ENCODE measurements around the gene P2RY14. TPM values are rescaled to one million over a fixed set of nuclear protein-coding genes. Genes with fewer than 3 reads are reported as not detected.

The P2RY14 gene
- total and polyA plus RNA-seq, 2 experiments from 2014 or later = 0.95 TPM; not detected in 1

DNA sequence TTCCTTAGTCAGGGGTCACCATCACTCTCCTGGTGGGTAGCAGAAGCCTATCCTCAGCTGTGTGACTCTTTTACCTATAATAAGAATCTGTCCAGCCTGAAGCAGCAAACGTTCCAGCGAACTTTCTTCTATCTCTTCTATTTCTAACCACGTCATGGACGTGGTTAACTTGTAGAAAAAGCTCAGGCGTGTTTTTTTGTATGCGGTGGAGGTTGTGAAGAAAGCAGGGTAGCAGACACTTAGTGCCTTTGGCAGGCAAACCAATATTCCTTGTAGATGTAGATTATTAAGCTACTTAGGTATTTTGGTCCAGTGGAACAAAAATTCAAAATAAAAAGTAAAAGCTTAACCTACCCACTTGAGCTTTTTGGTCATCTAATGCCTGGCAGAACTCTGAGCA is 43.5 kb downstream of the P2RY14 start:
- TF ChIP-seq NANOG (IDR thresholded peaks at IDR 0.05; ENCODE audit: borderline replicate concordance) = no peak
- TF ChIP-seq, protein P1, sequence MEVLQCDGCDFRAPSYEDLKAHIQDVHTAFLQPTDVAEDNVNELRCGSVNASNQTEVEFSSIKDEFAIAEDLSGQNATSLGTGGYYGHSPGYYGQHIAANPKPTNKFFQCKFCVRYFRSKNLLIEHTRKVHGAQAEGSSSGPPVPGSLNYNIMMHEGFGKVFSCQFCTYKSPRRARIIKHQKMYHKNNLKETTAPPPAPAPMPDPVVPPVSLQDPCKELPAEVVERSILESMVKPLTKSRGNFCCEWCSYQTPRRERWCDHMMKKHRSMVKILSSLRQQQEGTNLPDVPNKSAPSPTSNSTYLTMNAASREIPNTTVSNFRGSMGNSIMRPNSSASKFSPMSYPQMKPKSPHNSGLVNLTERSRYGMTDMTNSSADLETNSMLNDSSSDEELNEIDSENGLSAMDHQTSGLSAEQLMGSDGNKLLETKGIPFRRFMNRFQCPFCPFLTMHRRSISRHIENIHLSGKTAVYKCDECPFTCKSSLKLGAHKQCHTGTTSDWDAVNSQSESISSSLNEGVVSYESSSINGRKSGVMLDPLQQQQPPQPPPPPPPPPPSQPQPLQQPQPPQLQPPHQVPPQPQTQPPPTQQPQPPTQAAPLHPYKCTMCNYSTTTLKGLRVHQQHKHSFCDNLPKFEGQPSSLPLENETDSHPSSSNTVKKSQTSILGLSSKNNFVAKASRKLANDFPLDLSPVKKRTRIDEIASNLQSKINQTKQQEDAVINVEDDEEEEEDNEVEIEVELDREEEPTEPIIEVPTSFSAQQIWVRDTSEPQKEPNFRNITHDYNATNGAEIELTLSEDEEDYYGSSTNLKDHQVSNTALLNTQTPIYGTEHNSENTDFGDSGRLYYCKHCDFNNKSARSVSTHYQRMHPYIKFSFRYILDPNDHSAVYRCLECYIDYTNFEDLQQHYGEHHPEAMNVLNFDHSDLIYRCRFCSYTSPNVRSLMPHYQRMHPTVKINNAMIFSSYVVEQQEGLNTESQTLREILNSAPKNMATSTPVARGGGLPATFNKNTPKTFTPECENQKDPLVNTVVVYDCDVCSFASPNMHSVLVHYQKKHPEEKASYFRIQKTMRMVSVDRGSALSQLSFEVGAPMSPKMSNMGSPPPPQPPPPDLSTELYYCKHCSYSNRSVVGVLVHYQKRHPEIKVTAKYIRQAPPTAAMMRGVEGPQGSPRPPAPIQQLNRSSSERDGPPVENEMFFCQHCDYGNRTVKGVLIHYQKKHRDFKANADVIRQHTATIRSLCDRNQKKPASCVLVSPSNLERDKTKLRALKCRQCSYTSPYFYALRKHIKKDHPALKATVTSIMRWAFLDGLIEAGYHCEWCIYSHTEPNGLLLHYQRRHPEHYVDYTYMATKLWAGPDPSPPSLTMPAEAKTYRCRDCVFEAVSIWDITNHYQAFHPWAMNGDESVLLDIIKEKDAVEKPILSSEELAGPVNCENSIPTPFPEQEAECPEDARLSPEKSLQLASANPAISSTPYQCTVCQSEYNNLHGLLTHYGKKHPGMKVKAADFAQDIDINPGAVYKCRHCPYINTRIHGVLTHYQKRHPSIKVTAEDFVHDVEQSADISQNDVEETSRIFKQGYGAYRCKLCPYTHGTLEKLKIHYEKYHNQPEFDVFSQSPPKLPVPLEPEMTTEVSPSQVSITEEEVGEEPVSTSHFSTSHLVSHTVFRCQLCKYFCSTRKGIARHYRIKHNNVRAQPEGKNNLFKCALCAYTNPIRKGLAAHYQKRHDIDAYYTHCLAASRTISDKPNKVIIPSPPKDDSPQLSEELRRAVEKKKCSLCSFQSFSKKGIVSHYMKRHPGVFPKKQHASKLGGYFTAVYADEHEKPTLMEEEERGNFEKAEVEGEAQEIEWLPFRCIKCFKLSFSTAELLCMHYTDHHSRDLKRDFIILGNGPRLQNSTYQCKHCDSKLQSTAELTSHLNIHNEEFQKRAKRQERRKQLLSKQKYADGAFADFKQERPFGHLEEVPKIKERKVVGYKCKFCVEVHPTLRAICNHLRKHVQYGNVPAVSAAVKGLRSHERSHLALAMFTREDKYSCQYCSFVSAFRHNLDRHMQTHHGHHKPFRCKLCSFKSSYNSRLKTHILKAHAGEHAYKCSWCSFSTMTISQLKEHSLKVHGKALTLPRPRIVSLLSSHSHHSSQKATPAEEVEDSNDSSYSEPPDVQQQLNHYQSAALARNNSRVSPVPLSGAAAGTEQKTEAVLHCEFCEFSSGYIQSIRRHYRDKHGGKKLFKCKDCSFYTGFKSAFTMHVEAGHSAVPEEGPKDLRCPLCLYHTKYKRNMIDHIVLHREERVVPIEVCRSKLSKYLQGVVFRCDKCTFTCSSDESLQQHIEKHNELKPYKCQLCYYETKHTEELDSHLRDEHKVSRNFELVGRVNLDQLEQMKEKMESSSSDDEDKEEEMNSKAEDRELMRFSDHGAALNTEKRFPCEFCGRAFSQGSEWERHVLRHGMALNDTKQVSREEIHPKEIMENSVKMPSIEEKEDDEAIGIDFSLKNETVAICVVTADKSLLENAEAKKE (CRISPR knock-in tag; IDR thresholded peaks at IDR 0.05) = no peak
- TF ChIP-seq EZH2phosphoT487 (IDR thresholded peaks at IDR 0.05; ENCODE audit: unreplicated experiment) = no peak
- TF ChIP-seq JUNB (IDR thresholded peaks at IDR 0.05; ENCODE audit: unreplicated experiment) = no peak
- no peak for TF ChIP-seq CREB1 (CRISPR knock-in tag; IDR thresholded peaks at IDR 0.05; ENCODE audit: low read depth)
- no peak for TF ChIP-seq EZH2 (IDR thresholded peaks at IDR 0.05; ENCODE audit: low read depth, unreplicated experiment)
- no peak for TF ChIP-seq ETS1 (IDR thresholded peaks at IDR 0.05)
- no peak for TF ChIP-seq STAT1 (IDR thresholded peaks at IDR 0.05; ENCODE audit: unreplicated experiment)
- TF ChIP-seq ZNF114 (CRISPR knock-in tag; IDR thresholded peaks at IDR 0.05) = no peak
- no peak for TF ChIP-seq REST (IDR thresholded peaks at IDR 0.05; ENCODE audit: unreplicated experiment)
- no peak for TF ChIP-seq CTCF (conservative IDR thresholded peaks at IDR 0.05; ENCODE audit: low read depth in 2 of 2)
- TF ChIP-seq ZNF331 (CRISPR knock-in tag; IDR thresholded peaks at IDR 0.05; ENCODE audit: low read depth) = no peak
- TF ChIP-seq POLR2AphosphoS5 (IDR thresholded peaks at IDR 0.05; ENCODE audit: low read depth) = no peak
- Mint-ChIP-seq H3K27ac (peak overlapping the region; percentile 21; the same call in 1 of the 2 replicates), H3K4me1 (peaks cover 34% of the 10 kb centered on the region), H3K36me3 (ENCODE audit: low read depth) (peaks cover 12% of the 10 kb centered on the region), H3K9me3 (no peaks in the 10 kb centered on the region), H3K4me3 (no peak overlapping the region), H3K27me3 (ENCODE audit: insufficient read depth, low read depth, poor library complexity) (no peaks in the 10 kb centered on the region)
- Histone ChIP-seq H3K27ac (ENCODE audit: low read depth) (no peak overlapping the region), H2AFZ (no peak overlapping the region), H3K9me2 (ENCODE audit: insufficient read depth) (no peaks in the 10 kb centered on the region; the same call in 1 of the 2 replicates), H3K4me3 (no peak overlapping the region), H3K4me2 (0 out of 2 replicates have a peak overlapping the region, but pooled peaks have one; percentile 15), H3K79me2 (replicated peaks; ENCODE audit: insufficient read depth) (no peaks in the 10 kb centered on the region; the same call in 1 of the 2 replicates), H3K4me1 (ENCODE audit: insufficient read depth) (peaks cover 34% of the 10 kb centered on the region), H3K27me3 (ENCODE audit: insufficient read depth) (no peaks in the 10 kb centered on the region), H3K36me3 (ENCODE audit: insufficient read depth) (peaks cover 5% of the 10 kb centered on the region; the same call in 1 of the 2 replicates), H3F3A (replicated peaks; ENCODE audit: low read depth) (no peaks in the 10 kb centered on the region), H4K20me1 (replicated peaks; ENCODE audit: insufficient read depth) (no peaks in the 10 kb centered on the region)
- DNase-seq (ENCODE audit: low spot score) (no peak), ATAC-seq (no peak)
